ENCODE results near the gene A4GALT.

GRCh38 chr22:42696331-42696967, 24.2 kb downstream of the A4GALT start:
- no peak for TF ChIP-seq CTCF (IDR thresholded peaks at IDR 0.05)
- TF ChIP-seq POLR2AphosphoS5 (IDR thresholded peaks at IDR 0.05): no peak
